Measurements from ENCODE around the gene RBMS1.

The RBMS1 gene

DNA sequence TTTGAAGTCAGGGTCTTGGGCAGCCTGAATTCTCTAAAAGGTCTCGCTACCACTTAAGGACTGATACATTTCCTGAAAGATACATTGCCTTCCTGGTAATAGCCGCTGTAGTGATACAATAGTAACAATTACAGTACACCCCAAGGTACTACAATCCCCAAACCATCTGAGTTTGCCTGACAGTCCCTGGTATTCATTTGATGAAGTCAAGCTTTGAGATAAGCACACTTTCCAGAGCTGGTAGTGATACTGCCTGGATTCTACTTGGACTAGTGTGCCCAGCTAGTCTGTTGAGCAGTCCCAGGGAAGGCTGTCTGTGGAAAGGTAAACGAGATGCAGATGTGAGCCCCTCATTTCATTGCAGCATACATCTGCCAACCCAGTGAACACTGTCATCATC lies 269.1 kb downstream of the RBMS1 start:
- H3F3A ChIP-seq (ENCODE audit: insufficient read depth, low read length) = no peaks in the 10 kb centered on the region
- H3K79me2 ChIP-seq (ENCODE audit: low read length) = no peaks in the 10 kb centered on the region
- peaks cover 12% of the 10 kb centered on the region for H3K4me1 ChIP-seq (ENCODE audit: low read length)
- no peak for TF ChIP-seq EZH2phosphoT487 (IDR thresholded peaks at IDR 0.05; ENCODE audit: low read length)
- TF ChIP-seq, protein P1, sequence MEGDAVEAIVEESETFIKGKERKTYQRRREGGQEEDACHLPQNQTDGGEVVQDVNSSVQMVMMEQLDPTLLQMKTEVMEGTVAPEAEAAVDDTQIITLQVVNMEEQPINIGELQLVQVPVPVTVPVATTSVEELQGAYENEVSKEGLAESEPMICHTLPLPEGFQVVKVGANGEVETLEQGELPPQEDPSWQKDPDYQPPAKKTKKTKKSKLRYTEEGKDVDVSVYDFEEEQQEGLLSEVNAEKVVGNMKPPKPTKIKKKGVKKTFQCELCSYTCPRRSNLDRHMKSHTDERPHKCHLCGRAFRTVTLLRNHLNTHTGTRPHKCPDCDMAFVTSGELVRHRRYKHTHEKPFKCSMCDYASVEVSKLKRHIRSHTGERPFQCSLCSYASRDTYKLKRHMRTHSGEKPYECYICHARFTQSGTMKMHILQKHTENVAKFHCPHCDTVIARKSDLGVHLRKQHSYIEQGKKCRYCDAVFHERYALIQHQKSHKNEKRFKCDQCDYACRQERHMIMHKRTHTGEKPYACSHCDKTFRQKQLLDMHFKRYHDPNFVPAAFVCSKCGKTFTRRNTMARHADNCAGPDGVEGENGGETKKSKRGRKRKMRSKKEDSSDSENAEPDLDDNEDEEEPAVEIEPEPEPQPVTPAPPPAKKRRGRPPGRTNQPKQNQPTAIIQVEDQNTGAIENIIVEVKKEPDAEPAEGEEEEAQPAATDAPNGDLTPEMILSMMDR (IDR thresholded peaks at IDR 0.05; ENCODE audit: low read length) = no peak
- H3K9ac ChIP-seq (ENCODE audit: low read length) = no peak overlapping the region
- H3K4me3 ChIP-seq (ENCODE audit: low read length) = no peak overlapping the region
- H3K9me2 ChIP-seq (replicated peaks; ENCODE audit: insufficient read depth, low read length) = no peaks in the 10 kb centered on the region
- no peak for DNase-seq
- no peaks in the 10 kb centered on the region for H3K36me3 ChIP-seq (replicated peaks; ENCODE audit: insufficient read depth, low read length)
- peak overlapping the region; percentile 41; the same call in 1 of the 2 replicates for H3K4me2 ChIP-seq (ENCODE audit: low read depth, low read length)
- no peak overlapping the region for H3K27ac ChIP-seq (ENCODE audit: low read length)
- H2AFZ ChIP-seq (ENCODE audit: low read length) = no peak overlapping the region
- H3K27me3 ChIP-seq (replicated peaks; ENCODE audit: insufficient read depth, low read length) = no peaks in the 10 kb centered on the region
- no peaks in the 10 kb centered on the region for H4K20me1 ChIP-seq (ENCODE audit: insufficient read depth, low read length)
- no peaks in the 10 kb centered on the region for H3K9me3 ChIP-seq (replicated peaks; ENCODE audit: insufficient read depth, low read length)

DNA sequence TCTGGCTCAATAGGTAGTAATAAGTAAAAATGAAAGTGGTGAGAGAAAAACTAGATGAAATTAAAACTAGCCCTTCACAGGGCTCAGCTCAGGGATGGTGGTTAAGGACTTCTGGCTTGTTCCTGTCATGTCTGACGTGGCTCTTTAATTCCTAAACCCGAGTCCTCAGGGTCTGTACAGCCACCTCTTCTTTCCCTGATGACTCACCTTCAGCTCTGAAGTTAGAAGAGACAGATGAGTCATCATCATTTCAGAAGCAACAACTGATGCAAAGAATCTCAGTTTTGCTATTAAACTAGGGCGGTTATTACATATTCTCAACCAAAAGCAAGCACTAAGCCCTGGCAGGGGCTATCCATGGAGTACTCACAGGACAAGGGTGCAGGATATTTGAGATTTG lies 269.5 kb downstream of the RBMS1 start:
- Histone ChIP-seq H3K4me3 (ENCODE audit: low read length) (no peak overlapping the region), H3F3A (ENCODE audit: insufficient read depth, low read length) (no peaks in the 10 kb centered on the region), H3K27ac (ENCODE audit: low read length) (no peak overlapping the region), H3K4me2 (ENCODE audit: low read depth, low read length) (peak overlapping the region; percentile 41; the same call in 1 of the 2 replicates), H3K79me2 (ENCODE audit: low read length) (no peaks in the 10 kb centered on the region), H3K36me3 (replicated peaks; ENCODE audit: insufficient read depth, low read length) (no peaks in the 10 kb centered on the region), H2AFZ (ENCODE audit: low read length) (no peak overlapping the region), H3K27me3 (replicated peaks; ENCODE audit: insufficient read depth, low read length) (no peaks in the 10 kb centered on the region), H3K9ac (ENCODE audit: low read length) (no peak overlapping the region), H4K20me1 (ENCODE audit: insufficient read depth, low read length) (no peaks in the 10 kb centered on the region), H3K9me3 (replicated peaks; ENCODE audit: insufficient read depth, low read length) (no peaks in the 10 kb centered on the region), H3K9me2 (replicated peaks; ENCODE audit: insufficient read depth, low read length) (no peaks in the 10 kb centered on the region), H3K4me1 (ENCODE audit: low read length) (peaks cover 12% of the 10 kb centered on the region)
- DNase-seq = peak; percentile 39
- TF ChIP-seq, protein P1 (IDR thresholded peaks at IDR 0.05; ENCODE audit: low read length) = no peak
- TF ChIP-seq EZH2phosphoT487 (IDR thresholded peaks at IDR 0.05; ENCODE audit: low read length) (no peak), EZH2 (optimal IDR thresholded peaks at IDR 0.05; ENCODE audit: low read depth, low read length) (no peak)

DNA sequence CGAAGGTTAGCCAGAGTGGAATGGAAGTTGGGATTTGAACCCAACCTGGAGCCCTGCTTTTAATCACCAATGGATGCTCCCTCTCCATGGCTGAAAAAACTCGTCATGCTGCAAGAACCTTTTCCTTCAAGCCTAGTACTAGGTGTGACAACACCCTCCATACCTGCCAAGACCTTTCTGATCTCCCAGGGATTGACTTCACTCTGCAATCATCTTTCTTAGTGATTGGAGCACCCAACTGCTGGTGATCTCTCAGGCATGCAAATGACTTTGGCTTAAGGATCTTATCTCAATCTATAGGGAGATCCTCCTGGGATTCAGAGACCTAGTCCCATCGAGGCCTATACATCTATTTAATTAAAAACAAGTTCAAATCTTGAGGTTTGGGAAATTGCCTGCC lies 270.0 kb downstream of the RBMS1 start:
- Histone ChIP-seq H3K27me3 (replicated peaks; ENCODE audit: insufficient read depth, low read length) (no peaks in the 10 kb centered on the region), H4K20me1 (ENCODE audit: insufficient read depth, low read length) (no peaks in the 10 kb centered on the region), H3K9me3 (replicated peaks; ENCODE audit: insufficient read depth, low read length) (no peaks in the 10 kb centered on the region), H2AFZ (ENCODE audit: low read length) (no peak overlapping the region), H3K9ac (ENCODE audit: low read length) (no peak overlapping the region), H3K9me2 (replicated peaks; ENCODE audit: insufficient read depth, low read length) (no peaks in the 10 kb centered on the region), H3K27ac (ENCODE audit: low read length) (no peak overlapping the region), H3K4me2 (ENCODE audit: low read depth, low read length) (peak overlapping the region; percentile 41; the same call in 1 of the 2 replicates), H3F3A (ENCODE audit: insufficient read depth, low read length) (no peaks in the 10 kb centered on the region), H3K36me3 (replicated peaks; ENCODE audit: insufficient read depth, low read length) (no peaks in the 10 kb centered on the region), H3K4me1 (ENCODE audit: low read length) (peaks cover 12% of the 10 kb centered on the region), H3K4me3 (ENCODE audit: low read length) (no peak overlapping the region), H3K79me2 (ENCODE audit: low read length) (no peaks in the 10 kb centered on the region)
- TF ChIP-seq, protein P1 (IDR thresholded peaks at IDR 0.05; ENCODE audit: low read length) = no peak
- TF ChIP-seq EZH2phosphoT487 (IDR thresholded peaks at IDR 0.05; ENCODE audit: low read length) = no peak
- no peak for TF ChIP-seq EZH2 (optimal IDR thresholded peaks at IDR 0.05; ENCODE audit: low read depth, low read length)
- no peak for DNase-seq

All from MM.1S (cell line).